AG08396 (cell line): ENCODE data around the gene GPC2.

Experiments used
- DNase-seq: peaks from one replicate; pipeline ENCODE4 v3.0.0; 2012; ENCODE audit warnings: low spot score, mixed read lengths

Gene GPC2

GRCh38 chr7:100169147-100169850 lies 7.9 kb downstream of the GPC2 start:
- DNase-seq, result no peak

GRCh38 chr7:100167912-100168323 lies 9.3 kb downstream of the GPC2 start:
- DNase-seq, result no peak

GRCh38 chr7:100166970-100167911 lies 9.9 kb downstream of the GPC2 start:
- DNase-seq, result no peak

GRCh38 chr7:100166317-100166940 lies 10.8 kb downstream of the GPC2 start:
- DNase-seq, result no peak

GRCh38 chr7:100163871-100164270 lies 13.3 kb downstream of the GPC2 start:
- no peak for DNase-seq

GRCh38 chr7:100163006-100163531 lies 14.1 kb downstream of the GPC2 start:
- no peak for DNase-seq

DNA sequence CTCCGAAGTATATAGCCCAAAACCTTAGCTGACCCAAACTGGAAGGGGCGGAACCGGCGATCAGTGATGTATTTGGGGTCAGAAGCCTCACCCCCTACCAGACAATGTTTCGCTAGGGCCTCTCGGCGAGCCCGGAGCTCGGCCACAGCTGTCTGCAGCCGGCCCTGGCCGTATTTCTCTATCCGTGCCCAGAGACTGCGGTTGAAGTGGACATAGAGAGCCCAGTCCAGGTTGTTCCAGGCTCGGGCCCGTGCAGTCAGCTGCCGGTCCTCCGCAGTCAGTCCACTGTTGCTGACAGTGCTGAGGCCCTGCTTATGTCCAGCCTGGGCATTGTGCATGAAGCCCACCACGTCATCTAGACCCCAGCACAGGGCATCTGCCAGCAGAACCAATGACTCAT lies 17.1 kb downstream of the GPC2 start:
- no peak for DNase-seq

GRCh38 chr7:100159099-100159623 lies 18.0 kb downstream of the GPC2 start:
- DNase-seq, result no peak

DNA sequence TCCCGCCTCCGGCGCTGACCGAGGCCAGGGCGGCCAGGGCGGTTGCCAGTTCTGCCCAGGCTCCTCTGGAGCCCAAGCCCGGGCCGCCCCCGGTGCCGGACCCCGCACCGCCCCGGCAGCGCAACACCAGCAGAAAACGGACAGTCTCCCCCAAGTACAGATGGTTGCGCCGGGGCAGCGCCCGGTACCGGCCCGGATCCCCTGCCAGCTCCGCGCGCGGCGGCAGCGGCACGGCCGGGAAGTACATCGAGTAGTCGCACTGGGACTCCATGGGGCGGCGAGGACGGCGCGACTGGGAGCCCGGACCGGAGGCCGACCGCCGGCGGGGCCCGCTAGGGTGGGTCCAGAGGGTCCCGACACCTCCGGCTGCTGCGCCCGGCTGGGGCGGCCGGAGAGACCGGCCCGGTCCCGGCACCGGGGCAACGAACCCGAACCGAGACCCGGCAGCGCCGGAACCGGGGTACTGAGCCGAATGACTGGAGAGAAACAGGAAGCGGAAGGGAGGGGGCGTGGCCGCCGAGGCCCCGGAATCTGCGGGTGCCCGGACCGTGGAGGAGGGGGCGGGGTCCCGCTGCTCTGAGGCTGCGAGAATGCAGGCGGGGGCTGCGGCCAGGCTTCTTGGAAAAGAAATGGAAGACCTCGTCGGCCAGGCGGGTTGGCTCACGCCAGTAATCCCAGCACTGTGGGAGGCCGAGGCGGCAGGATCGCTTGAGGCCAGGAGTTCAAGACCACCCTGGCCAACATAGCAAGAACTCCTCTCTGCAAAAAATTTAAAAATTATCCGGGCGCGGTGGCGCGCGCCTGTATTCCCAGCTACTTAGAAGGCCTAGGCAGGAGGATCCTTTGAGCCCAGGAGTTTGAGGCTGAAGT lies 18.7 kb downstream of the GPC2 start, which contains the start of gene TRAPPC14:
TRAPPC14 (minus strand) TSS at position 495 of the 870 bp plus-strand sequence; CDS start at position 271, 224 bp downstream.
- peak; percentile 97 for DNase-seq

GRCh38 chr7:100157334-100158228 lies 19.6 kb downstream of the GPC2 start:
- peak; percentile 84 for DNase-seq

- no peak for DNase-seq
These were observed 20.2 kb downstream of the GPC2 start for GRCh38 chr7:100157069-100157333.

GRCh38 chr7:100156331-100157068 lies 20.7 kb downstream of the GPC2 start:
- no peak for DNase-seq

DNA sequence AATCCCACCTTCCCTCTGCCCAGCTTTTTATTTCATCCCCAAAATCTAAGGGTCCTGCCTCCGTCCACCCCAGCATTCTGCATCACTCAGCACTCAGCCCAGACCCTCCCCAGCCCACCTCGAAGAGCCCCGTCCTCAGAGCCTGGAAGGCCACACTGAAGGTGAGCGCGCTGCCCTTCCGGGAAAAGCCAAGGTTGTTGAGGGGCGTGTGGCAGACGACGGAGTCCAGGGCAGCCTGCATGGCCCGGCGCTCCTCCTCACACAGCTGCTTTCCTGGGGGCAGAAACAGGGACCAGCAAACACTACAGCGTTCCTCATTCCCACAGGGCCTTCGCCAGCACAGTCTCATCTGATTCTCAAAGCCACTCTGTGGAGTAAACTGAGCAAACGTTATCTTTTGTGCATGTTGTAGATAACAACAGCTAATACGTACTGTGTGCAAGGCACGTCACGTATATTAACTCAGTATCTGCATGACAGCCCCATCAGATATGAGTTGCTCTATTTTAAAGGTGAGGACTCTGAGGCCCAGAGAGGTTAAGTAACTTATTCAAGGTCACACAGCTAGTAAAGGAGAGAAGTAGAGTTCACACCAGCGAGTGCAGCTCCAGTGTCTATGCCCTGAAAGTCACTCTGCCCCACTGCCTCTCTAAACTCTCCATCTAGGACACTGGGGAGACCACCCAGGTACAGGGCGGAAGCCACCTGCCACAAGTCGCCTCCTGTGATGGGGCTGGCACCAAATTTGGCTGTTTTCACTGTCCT lies 21.4 kb downstream of the GPC2 start:
- DNase-seq, result no peak

GRCh38 chr7:100154651-100155491 lies 22.3 kb downstream of the GPC2 start:
- no peak for DNase-seq

- DNase-seq, result no peak
These were observed 23.3 kb downstream of the GPC2 start for GRCh38 chr7:100153708-100154535.

DNA sequence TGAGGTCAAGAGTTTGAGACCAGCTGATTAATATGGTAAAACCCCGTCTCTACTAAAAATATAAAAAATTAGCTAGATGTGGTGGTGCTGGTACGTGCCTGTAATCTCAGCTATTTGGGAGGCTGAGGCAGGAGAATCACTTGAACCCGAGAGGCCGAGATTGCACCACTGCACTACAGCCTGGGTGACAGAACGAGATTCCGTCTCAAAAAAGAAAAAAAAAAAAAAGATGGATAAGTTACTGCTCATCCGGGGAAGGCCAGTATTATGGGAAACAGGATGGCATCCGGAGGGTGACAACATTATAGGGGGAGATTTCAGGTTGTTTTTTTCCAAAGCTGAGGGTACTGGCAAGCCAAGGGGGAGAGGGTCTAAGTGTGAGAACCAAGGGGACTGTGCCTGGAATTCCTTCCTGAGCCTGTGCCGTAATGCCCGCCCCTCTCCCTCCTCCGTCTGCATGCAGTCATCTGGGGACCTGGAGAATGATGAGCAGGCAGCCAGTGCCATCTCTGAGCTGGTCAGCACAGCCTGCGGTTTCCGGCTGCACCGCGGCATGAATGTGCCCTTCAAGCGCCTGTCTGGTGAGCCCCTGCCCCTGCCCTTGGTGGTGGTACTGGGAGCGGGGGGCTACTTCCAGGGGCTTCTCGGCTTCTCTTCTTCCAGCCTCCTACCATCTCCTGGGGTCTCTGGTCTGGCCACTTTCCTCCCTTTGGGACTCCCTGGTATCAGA lies 24.1 kb downstream of the GPC2 start:
- DNase-seq, result no peak
